Fibroblast of skin of right biceps (primary cell): ENCODE results near the gene ADCYAP1R1.
"Not testable (repeated sequence)": the region's sequence is repeated elsewhere in the genome, so short reads cannot be mapped to it uniquely, and the experiment has no call there.

Experiments
- DNase-seq: peaks from one replicate; pipeline ENCODE4 v3.0.0-alpha.2; 2013

ADCYAP1R1 gene

DNA sequence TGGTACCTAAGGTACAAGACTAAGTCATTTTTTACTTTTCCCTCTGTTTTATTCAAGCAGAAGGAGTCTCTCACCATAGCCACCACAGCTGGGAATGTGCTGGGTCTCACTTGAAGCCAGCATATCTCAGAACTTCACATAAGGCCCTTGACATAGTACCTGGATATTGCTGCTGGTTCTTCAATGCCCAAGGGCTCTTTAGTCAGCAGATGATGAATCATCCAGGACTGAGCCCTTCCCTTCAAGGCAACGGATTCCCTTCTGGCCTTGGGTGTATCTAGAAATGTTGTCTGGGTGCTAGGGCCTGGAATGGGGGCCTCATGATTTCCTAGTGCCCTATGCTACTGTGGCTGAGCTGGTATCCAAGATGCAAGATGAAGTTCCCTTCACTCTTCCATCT lies 93.9 kb downstream of the ADCYAP1R1 start:
- DNase-seq: no peak

DNA sequence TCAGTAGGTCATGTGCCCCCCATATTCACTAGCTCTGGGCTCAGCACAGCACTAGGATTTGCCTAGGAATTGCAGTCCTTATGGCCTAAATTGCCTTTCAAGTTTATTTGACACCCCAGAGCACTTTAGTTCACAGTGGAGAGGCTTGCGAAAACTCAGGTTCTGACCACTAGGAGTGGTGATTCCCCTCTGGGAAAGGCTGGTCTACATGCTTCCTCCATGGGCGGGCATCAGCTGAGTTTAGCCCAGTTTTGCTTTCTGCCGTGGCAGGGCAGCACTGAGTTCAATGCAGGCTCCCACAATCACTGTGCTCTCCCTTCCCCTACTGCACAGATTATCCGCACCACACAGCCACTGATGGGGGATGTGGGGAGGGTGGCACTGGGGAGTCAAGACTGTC lies 94.4 kb downstream of the ADCYAP1R1 start:
- no peak for DNase-seq

DNA sequence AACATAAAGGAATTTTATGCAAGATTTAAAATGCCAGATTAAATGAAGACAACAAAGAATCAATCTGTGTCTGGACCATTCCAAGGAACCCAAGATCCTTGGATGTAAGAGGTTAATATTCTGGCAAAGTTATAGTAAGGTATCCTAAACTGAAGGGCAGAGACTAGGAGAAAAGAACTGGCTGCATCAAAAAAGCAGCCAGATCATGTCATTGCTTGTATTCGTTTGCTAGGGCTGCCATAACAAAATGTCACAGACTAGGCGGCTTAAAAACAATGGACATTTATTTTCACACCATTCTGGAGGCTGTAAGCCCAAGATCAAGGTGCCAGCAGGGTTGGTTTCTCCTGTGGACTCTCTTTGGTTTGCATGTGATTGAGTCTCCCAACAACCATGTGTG lies 99.7 kb downstream of the ADCYAP1R1 start:
- no peak for DNase-seq

DNA sequence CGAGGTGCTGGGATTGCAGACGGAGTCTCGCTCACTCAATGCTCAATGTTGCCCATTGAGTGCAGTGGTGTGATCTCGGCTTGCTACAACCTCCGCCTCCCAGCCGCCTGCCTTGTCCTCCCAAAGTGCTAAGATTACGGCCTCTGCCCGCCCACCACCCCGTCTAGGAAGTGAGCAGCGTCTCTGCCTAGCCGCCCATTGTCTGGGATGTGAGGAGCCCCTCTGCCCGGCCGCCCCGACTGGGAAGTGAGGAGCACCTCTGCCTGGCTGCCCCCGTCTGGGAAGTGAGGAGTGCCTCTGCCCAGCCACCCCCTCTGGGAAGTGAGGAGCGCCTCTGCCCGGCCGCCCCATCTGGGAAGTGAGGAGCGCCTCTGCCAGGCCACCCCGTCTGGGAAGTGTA lies 101.2 kb downstream of the ADCYAP1R1 start:
- not testable (repeated sequence) for DNase-seq

DNA sequence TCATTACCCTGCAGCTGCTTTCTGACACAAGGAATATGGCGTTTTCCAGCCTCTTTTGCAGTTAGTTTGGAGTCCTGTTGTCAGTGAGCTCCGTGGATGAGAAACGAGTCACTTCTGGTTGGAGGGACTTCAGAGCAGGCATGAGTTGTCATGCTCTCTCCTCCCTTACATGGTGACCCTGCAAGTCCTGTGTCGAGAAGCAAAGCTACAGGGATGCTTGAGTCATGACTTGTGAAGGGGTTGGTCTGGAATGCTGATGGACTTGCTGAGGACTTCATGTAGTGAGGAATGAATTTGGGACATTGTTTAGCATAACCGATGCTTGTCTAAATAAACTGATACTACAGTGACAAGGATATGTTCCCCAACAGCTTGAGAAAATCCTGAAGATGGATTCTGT lies 108.8 kb downstream of the ADCYAP1R1 start:
- DNase-seq: peak; percentile 10
